NK-92 (cell line): ENCODE results near the gene IRAG1.

Experiments
- DNase-seq: peaks from one replicate; lab custom pipeline; 2025; ENCODE audit not compliant: unreplicated experiment; lab: John Stamatoyannopoulos, UW

The IRAG1 gene

GRCh38 chr11:10693509-10694081, at the start of gene IRAG1:
TSS of gene IRAG1 (minus strand) at chr11:10693755. CDS start at chr11:10693602, 153 bp downstream.
- DNase-seq: no peak

GRCh38 chr11:10742460-10743208, 49.1 kb upstream of the IRAG1 start:
- DNase-seq: no peak

- no peak for DNase-seq
These were observed 42.2 kb upstream of the IRAG1 start for GRCh38 chr11:10735481-10736475.

- no peak for DNase-seq
These were observed 37.6 kb upstream of the IRAG1 start for GRCh38 chr11:10731064-10731680.

- DNase-seq: no peak
These were observed 36.6 kb upstream of the IRAG1 start for GRCh38 chr11:10730151-10730550.

- no peak for DNase-seq
These were observed 35.4 kb upstream of the IRAG1 start for GRCh38 chr11:10728789-10729472.

- no peak for DNase-seq
These were observed 34.6 kb upstream of the IRAG1 start for GRCh38 chr11:10728154-10728553.

- DNase-seq: no peak
These were observed 33.7 kb upstream of the IRAG1 start for GRCh38 chr11:10727146-10727851.

- DNase-seq: no peak
These were observed 32.3 kb upstream of the IRAG1 start for GRCh38 chr11:10725907-10726253.

- DNase-seq: no peak
These were observed 31.8 kb upstream of the IRAG1 start for GRCh38 chr11:10725114-10725906.

- no peak for DNase-seq
These were observed 28.8 kb upstream of the IRAG1 start for GRCh38 chr11:10722307-10722706.

- no peak for DNase-seq
These were observed 27.4 kb upstream of the IRAG1 start for GRCh38 chr11:10720881-10721376.

GRCh38 chr11:10719616-10720015, 26.1 kb upstream of the IRAG1 start:
- no peak for DNase-seq

- DNase-seq: no peak
These were observed 23.1 kb upstream of the IRAG1 start for GRCh38 chr11:10716543-10717259.

GRCh38 chr11:10716122-10716521, 22.6 kb upstream of the IRAG1 start:
- DNase-seq: no peak

GRCh38 chr11:10715571-10715970, 22.0 kb upstream of the IRAG1 start:
- DNase-seq: no peak

GRCh38 chr11:10709299-10710086, 15.9 kb upstream of the IRAG1 start:
- no peak for DNase-seq

GRCh38 chr11:10708131-10708530, 14.6 kb upstream of the IRAG1 start:
- no peak for DNase-seq
